Panc1 (cell line): Measurements from ENCODE around the gene INSIG2. TPM values are rescaled to one million over a fixed set of nuclear protein-coding genes. Genes with fewer than 3 reads are reported as not detected.

Experiments
- ATAC-seq: fragments of 200-7000 bp; cut with Tn5 transposase; 2 replicates; pipeline ENCODE4 v1.9.1; 2020; ENCODE audit warnings: mild to moderate bottlenecking, moderate library complexity
- BruUV-seq: library from RNA; stranded (reverse); fragments of 400-500 nt; replicated peaks from 2 replicates; lab custom pipeline; 2021; lab: Mats Ljungman, UMichigan
- CTCF ChIA-PET: fragments of 300-600 bp; sonication (Branson Sonifier 250); formaldehyde crosslinking; loops from one replicate; lab custom pipeline; 2022; ENCODE audit warnings: antibody characterized with exemption; lab: Charles Lee
- POLR2A ChIA-PET: fragments of 300-600 bp; sonication (Branson Sonifier 250); formaldehyde crosslinking; loops from one replicate; lab custom pipeline; 2022; ENCODE audit warnings: antibody characterized with exemption; lab: Charles Lee
- DNase-seq: peaks from one replicate; pipeline ENCODE4 v3.0.0-alpha.2; 2010; ENCODE audit warnings: low read depth, low spot score
- H3K27ac ChIP-seq: 2 replicates; pipeline ENCODE4 v1.5.1; 2011; ENCODE audit warnings: mild to moderate bottlenecking, low read length, inconsistent platforms
- H3K27me3 ChIP-seq: fragments of 200-500 bp; sonication (Bioruptor generic); 2 replicates; pipeline ENCODE4 v1.6.0; 2014; ENCODE audit warnings: low read length, inconsistent platforms; ENCODE audit not compliant: control insufficient read depth, insufficient read depth
- H3K36me3 ChIP-seq: fragments of 200-500 bp; sonication (Bioruptor generic); 2 replicates; pipeline ENCODE4 v1.5.1; 2014; ENCODE audit warnings: inconsistent platforms, mild to moderate bottlenecking, low read length, moderate library complexity; ENCODE audit not compliant: control insufficient read depth, insufficient read depth
- H3K4me1 ChIP-seq: 2 replicates; pipeline ENCODE4 v1.5.1; 2011; ENCODE audit warnings: inconsistent platforms, mild to moderate bottlenecking, low read length, moderate library complexity; ENCODE audit not compliant: control insufficient read depth, insufficient read depth
- H3K4me3 ChIP-seq, 2 experiments: 2 replicates each; pipeline ENCODE4 v1.5.1; 2011 to 2012; ENCODE audit warnings: low read depth in 2 of 2, low read length in 2 of 2, mild to moderate bottlenecking in 2 of 2, inconsistent platforms in 1 of 2, moderate library complexity in 1 of 2
- H3K9me3 ChIP-seq: fragments of 200-500 bp; sonication (Bioruptor generic); 2 replicates; pipeline ENCODE4 v1.5.1; 2014; ENCODE audit warnings: low read depth, mild to moderate bottlenecking, inconsistent platforms, low read length, moderate library complexity; ENCODE audit not compliant: control insufficient read depth, insufficient read depth
- POLR2AphosphoS5 ChIP-seq: IDR thresholded peaks from 2 replicates; pipeline ENCODE4 v1.6.1; 2012; ENCODE audit warnings: mild to moderate bottlenecking, low read depth, low read length, moderate library complexity
- SIN3A ChIP-seq: IDR thresholded peaks from 2 replicates; pipeline ENCODE4 v1.6.1; 2012; ENCODE audit warnings: low read depth, mild to moderate bottlenecking, low read length, moderate library complexity, borderline replicate concordance; ENCODE audit not compliant: insufficient read depth
- TCF7L2 ChIP-seq: IDR thresholded peaks from 2 replicates; pipeline ENCODE4 v1.6.1; 2011; ENCODE audit warnings: mild to moderate bottlenecking, low read depth, low read length, inconsistent platforms
- in situ Hi-C: cut with HindIII; loops from 2 replicates; pipeline ENCODE4 v1.10.0; 2016; ENCODE audit warnings: low sequenced_read_pairs, low pct_unique_long_range_greater_than_20kb
- intact Hi-C: fragments of 100-400 bp; cut with micrococcal nuclease; formaldehyde crosslinking; loops from one replicate; pipeline ENCODE4 v1.10.0; 2022; ENCODE audit not compliant: unreplicated experiment
- total RNA-seq: library from RNA; stranded (reverse); gene quantifications from one replicate; pipeline ENCODE4 v1.2.1, GENCODE V29; 2021; ENCODE audit not compliant: unreplicated experiment
- TF ChIP-seq, protein P1 (sequence below): fragments of 450-650 bp; IDR thresholded peaks from 2 replicates; pipeline ENCODE4 v1.5.1; 2017; ENCODE audit warnings: mild to moderate bottlenecking
- TF ChIP-seq, protein P2 (sequence below), 2 experiments: IDR thresholded peaks; 2 replicates each; pipeline ENCODE4 v1.6.1; 2011 to 2012; ENCODE audit warnings: low read depth in 2 of 2, control low read depth in 1 of 2, low read length in 1 of 2, mild to moderate bottlenecking in 1 of 2, moderate library complexity in 1 of 2; ENCODE audit not compliant: insufficient read depth in 1 of 2

The INSIG2 gene
- total RNA-seq, 1 experiment from 2014 or later = 9.9 TPM

DNA sequence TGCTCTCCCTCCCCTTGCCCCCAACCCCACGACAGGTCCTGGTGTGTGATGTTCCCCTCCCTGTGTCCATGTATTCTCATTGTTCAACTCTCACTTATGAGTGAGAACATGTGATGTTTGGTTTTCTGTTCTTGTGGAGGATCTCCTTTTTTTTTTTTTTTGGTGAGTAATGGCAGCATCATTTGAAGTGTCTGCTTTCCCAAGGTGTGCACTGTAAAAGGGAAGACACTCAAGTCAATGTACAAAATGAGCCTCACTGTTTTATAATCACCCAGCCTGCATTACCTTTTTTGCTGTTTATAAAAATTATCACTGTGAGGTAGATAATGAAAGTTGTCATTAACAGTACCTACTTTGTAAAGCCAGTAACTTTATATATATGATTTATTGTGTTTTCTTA is 56.9 kb downstream of the INSIG2 start:
- no peak for ATAC-seq

DNA sequence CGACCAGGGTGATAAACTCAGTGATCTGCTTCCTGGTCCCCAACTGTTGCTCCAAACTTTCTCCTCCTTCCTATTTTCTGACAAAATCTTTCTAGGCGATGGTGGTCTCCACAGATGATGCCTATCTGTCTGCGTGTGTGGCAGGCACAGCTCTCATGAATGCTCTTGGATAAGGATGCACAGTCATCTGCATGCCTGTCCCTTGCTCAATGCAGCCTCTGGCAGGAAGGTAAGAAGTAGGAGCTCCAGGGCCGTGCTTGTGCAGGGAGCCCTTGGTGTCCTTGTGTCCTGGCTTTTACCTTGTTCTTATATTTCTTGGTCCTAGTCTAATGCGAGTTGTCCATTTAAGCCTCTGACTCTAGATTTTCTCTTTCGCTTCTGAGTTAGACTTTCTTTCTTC is 57.5 kb downstream of the INSIG2 start:
- in situ Hi-C loops (no loop called here), intact Hi-C loops (no loop called here)
- BruUV-seq = no TSS peak
- DNase-seq = no peak
- Histone ChIP-seq H3K4me3 (no peak overlapping the region), H3K27ac (no peak overlapping the region), H3K4me1 (no peaks in the 10 kb centered on the region), H3K27me3 (peaks cover 5% of the 10 kb centered on the region; the same call in 1 of the 2 replicates), H3K36me3 (no peaks in the 10 kb centered on the region), H3K9me3 (no peaks in the 10 kb centered on the region)
- POLR2A ChIA-PET = no interaction called here
- TF ChIP-seq, protein P1, sequence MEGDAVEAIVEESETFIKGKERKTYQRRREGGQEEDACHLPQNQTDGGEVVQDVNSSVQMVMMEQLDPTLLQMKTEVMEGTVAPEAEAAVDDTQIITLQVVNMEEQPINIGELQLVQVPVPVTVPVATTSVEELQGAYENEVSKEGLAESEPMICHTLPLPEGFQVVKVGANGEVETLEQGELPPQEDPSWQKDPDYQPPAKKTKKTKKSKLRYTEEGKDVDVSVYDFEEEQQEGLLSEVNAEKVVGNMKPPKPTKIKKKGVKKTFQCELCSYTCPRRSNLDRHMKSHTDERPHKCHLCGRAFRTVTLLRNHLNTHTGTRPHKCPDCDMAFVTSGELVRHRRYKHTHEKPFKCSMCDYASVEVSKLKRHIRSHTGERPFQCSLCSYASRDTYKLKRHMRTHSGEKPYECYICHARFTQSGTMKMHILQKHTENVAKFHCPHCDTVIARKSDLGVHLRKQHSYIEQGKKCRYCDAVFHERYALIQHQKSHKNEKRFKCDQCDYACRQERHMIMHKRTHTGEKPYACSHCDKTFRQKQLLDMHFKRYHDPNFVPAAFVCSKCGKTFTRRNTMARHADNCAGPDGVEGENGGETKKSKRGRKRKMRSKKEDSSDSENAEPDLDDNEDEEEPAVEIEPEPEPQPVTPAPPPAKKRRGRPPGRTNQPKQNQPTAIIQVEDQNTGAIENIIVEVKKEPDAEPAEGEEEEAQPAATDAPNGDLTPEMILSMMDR = no peak
- TF ChIP-seq TCF7L2 = no peak
- no peak for TF ChIP-seq POLR2AphosphoS5
- TF ChIP-seq SIN3A = no peak
- TF ChIP-seq, protein P2, sequence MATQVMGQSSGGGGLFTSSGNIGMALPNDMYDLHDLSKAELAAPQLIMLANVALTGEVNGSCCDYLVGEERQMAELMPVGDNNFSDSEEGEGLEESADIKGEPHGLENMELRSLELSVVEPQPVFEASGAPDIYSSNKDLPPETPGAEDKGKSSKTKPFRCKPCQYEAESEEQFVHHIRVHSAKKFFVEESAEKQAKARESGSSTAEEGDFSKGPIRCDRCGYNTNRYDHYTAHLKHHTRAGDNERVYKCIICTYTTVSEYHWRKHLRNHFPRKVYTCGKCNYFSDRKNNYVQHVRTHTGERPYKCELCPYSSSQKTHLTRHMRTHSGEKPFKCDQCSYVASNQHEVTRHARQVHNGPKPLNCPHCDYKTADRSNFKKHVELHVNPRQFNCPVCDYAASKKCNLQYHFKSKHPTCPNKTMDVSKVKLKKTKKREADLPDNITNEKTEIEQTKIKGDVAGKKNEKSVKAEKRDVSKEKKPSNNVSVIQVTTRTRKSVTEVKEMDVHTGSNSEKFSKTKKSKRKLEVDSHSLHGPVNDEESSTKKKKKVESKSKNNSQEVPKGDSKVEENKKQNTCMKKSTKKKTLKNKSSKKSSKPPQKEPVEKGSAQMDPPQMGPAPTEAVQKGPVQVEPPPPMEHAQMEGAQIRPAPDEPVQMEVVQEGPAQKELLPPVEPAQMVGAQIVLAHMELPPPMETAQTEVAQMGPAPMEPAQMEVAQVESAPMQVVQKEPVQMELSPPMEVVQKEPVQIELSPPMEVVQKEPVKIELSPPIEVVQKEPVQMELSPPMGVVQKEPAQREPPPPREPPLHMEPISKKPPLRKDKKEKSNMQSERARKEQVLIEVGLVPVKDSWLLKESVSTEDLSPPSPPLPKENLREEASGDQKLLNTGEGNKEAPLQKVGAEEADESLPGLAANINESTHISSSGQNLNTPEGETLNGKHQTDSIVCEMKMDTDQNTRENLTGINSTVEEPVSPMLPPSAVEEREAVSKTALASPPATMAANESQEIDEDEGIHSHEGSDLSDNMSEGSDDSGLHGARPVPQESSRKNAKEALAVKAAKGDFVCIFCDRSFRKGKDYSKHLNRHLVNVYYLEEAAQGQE (IDR thresholded peaks at IDR 0.05; ENCODE audit: insufficient read depth in 1 of 2, low read depth in 2 of 2, low read length in 1 of 2) = no peak
- no peak for ATAC-seq
- CTCF ChIA-PET = no interaction called here

More for the DNA sequence above, 56.9 kb downstream of the INSIG2 start:
- CTCF ChIA-PET = no interaction called here
- no peaks in the 10 kb centered on the region for H3K9me3 ChIP-seq
- peaks cover 5% of the 10 kb centered on the region; the same call in 1 of the 2 replicates for H3K27me3 ChIP-seq
- POLR2A ChIA-PET = no interaction called here
- no peaks in the 10 kb centered on the region for H3K36me3 ChIP-seq
- no peak for DNase-seq
- intact Hi-C loops (no loop called here), in situ Hi-C loops (no loop called here)
- H3K4me1 ChIP-seq = no peaks in the 10 kb centered on the region
- BruUV-seq = no TSS peak
- H3K4me3 ChIP-seq = no peak overlapping the region
- TF ChIP-seq, protein P2 (IDR thresholded peaks at IDR 0.05; ENCODE audit: insufficient read depth in 1 of 2, low read depth in 2 of 2, low read length in 1 of 2) = no peak
- no peak for TF ChIP-seq POLR2AphosphoS5
- TF ChIP-seq, protein P1 = no peak
- no peak for TF ChIP-seq SIN3A
- no peak for TF ChIP-seq TCF7L2
- H3K27ac ChIP-seq = no peak overlapping the region
